GM19372 (cell line): ENCODE data around the gene C11orf68.

Experiments used
- ATAC-seq: cut with Tn5 transposase; IDR thresholded peaks from one replicate; pipeline ENCODE4 v1.9.1; 2021; ENCODE audit warnings: mild to moderate bottlenecking, low read depth, moderate library complexity; ENCODE audit not compliant: unreplicated experiment

Gene C11orf68

DNA sequence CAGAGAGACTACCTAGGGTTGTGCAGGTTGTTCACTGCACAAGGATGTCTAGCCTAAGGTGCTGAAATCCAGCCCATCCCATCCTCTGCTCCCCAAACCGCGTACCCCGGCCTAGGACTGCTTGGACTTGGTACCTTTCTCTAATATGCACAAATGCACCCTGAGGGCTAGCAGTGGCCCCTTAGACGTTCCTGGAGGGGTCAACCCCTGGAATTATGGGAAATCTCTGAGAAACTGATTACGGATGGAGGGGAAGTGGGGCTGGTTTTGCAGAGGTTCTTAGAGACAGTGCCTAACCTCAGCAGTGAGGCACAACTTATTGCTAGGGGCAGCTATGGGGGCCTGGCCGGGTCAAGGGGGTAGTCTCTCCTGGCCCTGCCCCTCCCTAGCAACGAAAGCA lies 2.5 kb downstream of the C11orf68 start:
- no peak for ATAC-seq

DNA sequence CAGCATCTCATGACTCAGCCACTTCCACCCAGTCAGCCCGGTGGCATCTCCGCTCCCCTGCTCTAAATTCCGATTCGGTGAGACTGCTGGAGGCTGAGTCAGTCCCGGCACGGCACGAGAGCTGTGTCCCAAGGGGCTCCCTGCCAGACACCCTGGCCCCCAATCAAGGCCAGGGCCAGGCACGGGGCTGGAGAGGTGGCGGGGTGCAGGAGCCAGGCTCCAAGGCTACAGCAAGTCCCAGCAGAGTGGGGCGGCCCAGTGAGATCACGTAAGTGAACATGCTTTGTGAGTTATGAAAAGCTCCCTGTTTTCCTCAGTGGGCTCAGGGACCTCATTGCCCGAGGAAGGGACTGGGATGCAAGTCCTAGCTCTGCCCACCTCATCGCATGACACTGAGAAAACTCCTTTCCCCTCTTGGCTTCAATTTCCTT lies 3.0 kb downstream of the C11orf68 start:
- no peak for ATAC-seq

DNA sequence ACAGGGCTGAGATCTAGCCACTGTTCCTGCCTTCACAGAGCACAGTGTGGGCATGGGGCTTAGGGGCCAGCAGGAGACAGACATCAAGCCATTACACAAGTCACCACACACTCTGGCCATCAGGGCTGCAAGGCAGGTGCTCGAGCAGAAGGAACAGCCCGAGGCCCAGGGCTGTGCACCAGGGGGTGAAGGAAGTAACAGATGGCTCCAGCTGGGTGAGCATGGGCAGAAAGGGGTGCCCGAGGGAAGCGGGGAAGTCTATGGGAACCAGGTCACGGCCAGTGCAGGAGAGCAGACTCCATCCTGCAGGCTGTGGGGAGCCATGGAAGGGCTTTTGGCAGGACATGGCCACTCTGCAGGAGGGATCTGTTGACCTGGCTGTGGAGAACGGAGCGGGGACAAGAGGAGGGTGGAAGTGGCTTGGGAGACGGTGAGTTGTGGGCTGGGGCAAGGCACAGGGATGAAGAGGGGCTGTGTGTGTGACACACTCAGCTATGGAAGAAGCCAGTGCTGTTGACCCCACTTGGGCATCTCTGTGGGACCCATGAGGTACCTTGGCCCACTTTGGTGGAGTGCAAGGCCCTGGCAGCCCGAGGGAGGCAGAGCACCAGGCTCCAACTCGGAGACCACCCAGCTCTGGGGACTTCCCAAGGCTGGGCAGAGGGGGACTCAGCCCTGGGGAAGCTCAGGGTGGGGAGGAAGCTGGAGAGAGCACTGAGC lies 3.6 kb downstream of the C11orf68 start:
- no peak for ATAC-seq

DNA sequence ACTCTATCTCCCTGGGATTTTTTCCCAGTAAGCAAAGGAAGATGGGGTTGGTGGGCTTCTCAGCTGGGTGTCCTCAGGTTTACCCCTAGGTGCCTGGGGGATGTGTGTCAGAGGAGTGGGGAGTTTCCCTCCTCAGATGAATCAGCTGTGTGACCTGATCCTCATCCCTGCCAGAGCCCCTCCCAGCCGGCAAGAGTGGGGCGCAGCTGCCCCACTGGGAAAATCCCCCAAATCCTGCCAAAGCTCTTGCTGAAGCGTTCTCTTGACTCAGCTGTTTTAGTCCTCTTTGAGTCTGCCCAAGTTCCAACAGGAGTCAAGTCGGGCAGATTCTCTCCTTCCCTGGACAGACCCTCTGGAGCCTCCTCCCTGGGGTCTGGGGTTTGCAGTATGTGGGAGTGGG lies 6.0 kb downstream of the C11orf68 start:
- ATAC-seq = no peak

DNA sequence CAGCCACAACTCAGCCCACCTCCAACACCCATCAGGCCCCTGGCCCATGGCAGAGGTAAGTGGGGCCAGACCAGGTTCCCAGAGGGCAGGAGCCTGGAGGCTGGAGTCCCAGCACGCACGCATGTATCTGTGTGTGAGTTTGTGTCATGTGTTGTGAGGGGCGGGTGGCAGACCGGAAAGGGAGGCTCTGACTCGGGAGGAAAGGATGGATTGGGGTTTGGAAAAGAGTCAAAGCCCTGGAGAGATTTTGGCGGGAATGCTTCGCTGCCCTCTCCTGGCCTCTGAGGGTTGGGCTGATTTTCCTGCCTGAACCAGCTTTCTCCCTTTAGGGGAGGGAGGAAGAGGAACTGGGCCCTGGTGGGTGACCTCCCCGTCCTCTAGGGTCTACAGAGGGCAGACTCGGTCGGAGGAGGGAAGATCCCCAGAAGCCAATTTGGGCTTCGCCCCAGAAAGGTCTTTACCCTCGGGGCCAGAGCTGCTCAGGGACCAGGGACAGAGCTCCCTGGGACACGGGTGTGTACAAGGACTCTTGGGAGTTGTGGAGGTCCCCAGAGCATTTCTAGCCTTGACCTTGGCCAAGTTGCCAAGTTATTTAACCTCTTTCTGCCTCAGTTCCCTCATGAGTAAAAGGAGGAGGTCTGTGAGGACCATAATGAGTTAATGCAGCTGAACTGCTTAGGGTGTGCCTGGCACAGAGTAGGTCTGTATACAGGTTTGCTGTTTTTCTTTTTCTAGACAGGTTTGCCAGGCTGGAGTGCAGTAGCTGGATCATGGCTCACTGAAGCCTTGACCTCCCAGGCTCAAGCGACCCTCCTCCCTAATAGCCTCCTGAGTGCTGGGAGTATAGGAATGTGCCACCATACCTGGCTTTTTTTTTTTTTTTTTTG lies 6.9 kb downstream of the C11orf68 start:
- ATAC-seq = no peak

DNA sequence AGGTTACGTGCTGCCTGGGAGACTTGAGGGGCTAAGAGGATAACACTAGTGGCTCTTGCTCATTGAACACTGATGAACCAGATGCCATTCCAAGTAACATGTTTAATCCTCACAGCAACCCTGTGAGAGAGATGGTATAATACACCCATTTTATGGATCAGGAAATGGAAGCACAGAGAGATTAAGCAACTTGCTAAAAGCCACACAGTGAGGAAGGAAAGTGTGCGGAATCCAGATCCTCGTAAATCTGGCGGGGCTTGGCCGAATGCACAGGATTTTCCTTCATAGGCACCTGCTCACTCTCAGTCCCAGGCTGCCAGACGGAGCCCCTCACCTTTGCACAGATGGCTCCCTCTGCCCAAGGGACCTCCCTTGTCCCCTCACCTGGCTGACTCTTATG lies 11.0 kb downstream of the C11orf68 start:
- ATAC-seq = no peak

DNA sequence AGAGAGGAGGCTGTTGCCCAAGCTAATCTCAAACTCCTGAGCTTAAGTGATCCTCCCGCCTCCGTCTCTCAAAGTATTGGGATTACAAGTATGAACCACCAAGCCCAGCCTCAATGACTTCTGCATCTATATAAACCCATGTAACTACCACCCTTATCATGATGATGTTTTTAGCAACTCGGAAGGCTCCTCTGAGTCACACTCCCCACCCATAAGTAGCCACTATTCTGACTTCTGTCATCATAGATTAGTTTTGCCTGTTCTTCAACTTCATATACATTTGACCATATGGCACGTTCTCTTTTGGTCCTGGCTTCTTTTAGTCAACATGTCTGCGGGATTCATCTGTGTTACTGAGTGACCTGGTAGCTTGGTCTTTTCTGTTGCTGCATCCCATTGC lies 12.3 kb downstream of the C11orf68 start:
- ATAC-seq = no peak

DNA sequence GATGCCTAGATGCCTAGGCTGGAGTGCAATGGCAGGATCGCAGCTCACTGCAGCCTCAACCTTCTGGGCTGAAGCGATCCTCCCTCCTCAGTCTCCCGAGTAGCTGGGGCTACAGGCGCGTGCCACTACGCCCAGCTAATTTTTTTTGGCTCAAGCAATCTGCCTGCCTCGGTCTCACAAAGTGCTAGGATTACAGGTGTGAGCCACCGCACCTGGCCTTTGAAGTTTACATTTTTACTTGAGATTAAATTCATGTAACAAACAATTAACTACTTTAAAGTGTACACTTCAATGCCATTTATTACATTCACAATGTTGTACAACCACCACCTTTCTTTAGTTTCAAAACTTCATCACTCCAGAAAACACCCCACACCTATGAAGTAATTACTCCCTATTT lies 15.1 kb downstream of the C11orf68 start:
- ATAC-seq = no peak

DNA sequence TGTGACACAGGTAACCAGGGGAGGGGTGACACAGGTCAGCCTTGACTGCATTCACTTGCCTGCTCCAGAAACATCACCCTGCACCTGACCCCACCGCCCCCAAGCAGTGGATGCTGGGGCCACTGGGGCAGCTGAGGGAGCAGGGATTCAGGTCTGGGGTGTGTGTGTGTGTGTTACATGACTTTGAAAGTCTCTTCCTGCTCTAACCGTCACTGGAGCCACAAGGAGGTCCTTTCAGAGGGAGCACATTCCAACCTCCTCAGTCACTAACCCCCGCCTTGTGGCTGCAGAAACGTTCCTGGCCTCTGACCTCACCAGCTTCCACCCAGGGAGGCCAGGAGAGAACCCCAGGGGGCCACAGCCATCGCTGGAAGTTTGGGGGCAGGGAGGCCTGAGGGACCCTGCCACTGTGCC lies 15.8 kb downstream of the C11orf68 start:
- no peak for ATAC-seq

DNA sequence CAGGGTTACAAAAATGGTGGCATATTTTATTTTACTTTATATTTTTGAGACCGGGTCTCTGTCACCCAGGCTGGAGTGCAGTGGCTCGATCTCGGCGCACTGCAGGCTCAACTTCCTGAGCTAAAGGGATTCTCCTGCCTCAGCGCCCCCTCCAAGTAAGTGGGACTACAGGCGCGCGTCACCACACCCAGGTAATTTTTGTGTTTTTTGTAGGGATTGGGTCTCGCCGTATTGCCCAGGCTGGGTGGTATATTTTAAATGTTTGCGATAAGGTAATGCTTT lies 18.0 kb downstream of the C11orf68 start:
- ATAC-seq = no peak

DNA sequence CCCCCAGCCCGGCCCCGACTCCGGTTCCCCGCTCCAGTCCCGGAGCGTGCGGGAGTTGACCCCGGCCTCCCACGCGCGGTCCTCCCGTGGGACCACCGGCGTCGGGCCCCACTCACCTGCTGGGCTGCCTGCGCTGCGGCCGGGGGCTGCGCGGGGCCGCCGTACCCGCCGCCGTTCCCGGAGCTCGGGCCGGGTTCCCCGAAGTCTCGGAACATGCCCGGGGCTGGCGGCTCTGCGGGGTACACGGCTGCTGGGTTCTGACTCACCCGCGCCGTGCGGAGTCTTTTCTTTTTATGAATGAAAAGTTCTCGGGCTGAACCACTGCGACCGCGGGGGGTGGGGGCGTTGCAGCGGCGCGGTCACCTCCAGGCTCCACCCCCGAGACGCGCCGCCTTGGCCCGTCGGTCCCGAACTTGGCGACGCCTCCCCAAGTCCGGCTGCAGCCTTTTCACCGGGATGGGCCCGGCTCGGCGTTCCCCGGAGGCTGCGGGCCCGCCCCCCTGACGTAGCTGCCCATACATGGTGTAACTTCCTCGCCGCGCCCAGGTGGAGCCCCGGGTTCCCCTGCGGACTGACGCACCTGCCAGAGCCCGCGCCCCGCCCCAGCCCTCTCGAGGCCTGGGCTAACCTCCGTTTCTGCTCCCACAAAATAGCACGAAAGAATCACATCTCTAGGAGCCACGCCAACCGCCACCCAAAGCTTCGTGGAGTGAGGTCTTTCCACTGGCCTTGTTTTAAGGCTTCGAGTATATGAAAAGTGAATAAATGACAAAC lies 18.6 kb downstream of the C11orf68 start, which contains the start of gene FOSL1:
Gene FOSL1 (minus strand): TSS at position 264 of the 774 bp plus-strand sequence. CDS start 49 bp downstream, at position 215.
- peak; percentile 74 for ATAC-seq

DNA sequence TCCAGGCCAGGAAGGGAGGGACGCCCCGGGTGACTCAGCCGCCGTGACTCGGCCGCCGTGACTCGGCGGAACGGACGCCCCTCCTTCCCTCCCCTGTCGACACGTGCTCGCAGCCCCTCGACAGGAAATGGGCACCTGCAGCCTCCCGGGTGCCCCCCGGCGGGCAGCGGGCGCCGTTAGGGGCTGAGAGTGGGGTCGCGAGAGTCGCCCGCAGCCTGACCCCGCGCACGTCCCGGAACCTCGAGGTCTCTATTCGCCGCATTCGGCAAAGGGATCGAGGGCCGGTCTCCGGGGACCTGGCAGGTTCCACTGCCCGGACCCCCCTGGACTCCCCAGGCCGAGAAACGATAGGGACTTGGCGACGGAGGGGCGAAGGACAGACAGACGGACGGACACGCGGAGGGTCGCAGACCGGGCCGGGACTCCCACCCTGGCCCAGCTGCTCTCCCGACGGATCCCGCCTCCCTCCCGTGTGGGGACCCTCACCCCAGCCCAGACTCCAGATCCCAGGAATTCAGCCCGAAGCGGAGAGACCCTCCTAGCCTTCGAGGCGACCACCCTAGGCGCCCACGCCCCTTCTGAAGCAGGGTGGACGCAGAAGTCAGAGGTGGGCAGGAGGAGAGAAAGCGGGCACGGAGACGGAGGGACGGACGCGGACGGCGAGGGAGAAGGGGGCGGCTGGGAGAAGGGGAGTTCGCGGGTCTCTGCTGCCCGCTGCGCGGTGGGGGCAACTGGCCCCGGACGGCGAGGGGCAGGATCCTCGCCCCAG lies 19.3 kb downstream of the C11orf68 start:
- no peak for ATAC-seq

DNA sequence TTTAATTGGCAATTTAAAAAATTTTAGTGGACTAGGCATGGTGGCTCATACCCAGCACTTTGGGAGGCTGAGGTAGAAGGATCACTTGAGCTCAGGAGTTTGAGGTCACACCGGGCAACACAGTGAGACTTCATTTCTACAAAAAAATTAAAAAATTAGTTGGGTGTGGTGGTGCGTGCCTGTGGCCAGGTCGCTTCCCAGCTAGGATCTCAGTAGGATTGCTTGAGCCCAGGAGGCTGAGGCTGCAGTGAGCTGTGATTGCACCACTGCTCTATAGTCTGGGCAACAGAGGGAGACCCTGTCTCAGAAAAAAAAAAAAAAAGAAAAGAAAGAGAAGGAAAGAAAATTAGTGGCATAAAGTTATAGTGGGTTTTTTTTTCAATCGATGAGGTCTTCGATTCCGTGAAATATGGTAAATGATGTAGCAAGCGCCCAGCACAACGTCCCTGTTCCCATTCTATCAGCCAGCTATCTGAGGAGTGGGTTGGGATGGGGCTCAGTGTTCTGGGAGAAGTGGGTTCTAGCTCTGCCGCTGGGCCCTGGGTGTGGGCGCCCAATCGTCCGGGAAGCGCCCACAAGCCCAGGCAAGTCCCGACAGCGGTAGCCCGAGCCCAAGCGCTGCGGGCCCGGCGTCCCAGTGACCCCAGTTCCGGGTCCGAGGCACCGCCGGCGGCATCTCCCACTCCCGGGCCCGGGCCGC lies 20.1 kb downstream of the C11orf68 start:
- ATAC-seq = no peak

DNA sequence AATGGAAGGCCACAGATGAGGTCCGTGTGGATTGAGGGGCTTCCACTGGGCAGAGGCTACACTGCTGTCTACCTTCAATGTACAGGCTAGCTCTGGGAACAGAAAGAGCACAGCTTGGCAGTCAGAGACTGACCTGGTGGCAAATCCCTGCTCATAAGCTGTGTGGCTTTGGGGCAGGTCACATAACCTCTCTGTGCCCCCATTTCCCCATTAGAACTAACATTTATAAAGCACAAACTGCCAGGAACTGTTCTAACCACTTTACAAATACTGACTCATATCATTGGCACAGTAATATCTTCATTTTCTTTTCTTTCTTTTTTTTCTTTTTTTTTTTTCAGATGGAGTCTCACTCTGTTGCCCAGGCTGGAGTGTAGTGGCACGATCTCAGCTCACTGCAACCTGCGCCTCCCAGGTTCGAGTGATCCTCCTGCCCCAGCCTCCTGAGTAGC lies 21.8 kb downstream of the C11orf68 start:
- no peak for ATAC-seq

DNA sequence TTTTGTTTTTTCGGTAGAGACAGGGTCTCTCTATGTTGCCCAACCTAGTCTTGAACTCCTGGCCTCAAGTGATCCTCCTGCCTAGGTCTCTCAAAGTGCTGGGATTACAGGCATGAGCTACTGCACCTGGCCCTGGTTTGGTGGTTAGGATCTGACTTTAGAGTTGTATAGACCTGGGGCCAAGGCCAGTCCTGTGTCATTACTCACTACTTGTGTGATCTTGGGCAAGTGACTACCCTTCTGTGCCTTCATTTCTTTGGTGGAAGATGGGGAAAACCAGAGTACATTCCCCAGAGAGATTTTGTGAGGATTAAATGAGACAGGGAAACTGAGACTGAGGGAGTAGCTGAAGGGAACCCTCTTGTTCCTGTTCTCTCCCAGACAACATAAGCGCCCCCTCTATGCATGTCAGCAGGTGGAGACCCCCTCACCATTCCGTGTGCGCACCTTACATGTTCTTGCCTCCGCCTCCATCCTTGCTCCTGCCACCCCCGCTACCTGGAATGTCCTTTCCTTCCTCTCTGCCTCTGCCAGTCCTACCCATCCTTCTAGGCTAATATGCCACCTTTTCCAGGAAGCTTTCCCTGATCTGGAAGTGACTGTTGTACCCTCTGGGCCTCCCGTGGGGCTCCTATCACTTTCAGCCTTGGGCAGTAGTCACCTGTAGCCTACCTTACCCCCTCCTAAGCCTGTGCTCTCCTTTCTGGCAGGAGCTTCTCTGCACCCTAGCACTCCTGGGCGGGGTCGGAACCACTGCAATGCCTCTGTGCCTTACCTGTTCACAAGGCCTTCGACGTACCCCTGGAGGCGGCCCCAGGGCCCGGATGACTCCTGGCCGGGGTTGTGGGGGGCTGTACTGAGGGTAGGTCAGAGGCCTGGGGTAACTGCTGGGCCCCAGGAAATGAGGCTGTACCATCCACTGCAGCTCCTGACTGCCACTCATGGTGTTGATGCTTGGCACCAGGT lies 22.5 kb downstream of the C11orf68 start:
- ATAC-seq = no peak

DNA sequence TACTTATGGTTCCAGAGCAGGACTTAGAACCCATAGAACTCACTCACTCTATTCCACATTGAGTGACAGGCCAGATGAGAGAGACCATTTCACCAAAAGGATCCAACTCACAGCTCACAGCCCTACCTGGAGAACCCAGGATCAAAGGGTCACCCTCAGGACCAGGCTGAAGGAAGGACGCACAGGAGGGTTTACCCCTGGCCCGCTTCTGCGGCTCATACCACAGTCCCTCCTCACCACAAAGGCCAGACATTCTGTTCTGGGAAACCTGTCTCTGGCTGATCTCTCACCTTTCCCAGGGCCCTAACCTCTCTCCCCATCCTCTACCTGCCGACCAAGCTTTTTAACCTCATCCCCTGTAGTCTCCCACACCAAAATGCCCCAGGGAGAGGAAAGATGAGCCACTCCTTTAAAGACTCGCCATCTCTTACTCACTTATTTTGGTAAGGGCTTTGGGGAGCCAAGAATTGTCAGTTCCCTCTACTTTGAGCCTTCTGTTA lies 23.3 kb downstream of the C11orf68 start:
- no peak for ATAC-seq

DNA sequence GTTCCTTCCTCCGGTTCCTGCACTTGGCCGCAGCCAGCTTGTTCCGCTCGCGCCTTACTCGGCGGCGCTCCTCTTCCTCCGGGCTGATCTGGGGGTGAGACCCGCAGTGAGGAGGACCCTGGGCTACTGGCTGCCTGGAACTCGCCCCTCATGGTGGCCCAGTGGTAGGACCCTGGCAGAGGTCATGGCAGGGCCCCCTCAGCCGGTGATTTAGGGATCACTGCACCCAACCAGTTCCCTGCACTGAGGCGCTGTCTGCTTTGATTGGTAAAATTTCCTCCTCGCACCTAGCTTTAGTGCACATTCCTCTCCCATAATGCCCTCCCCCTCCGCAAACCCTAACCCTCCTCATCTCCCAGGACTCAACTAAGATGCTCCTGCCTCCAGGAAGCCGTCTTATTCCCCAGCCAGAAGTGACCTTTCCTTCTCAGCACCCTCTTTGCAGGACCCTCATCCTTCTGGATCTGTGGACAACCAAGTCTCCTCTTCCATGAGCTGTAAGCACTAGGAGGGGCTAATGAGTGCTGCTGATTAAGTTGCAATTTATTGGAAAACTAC lies 24.7 kb downstream of the C11orf68 start:
- ATAC-seq = no peak

DNA sequence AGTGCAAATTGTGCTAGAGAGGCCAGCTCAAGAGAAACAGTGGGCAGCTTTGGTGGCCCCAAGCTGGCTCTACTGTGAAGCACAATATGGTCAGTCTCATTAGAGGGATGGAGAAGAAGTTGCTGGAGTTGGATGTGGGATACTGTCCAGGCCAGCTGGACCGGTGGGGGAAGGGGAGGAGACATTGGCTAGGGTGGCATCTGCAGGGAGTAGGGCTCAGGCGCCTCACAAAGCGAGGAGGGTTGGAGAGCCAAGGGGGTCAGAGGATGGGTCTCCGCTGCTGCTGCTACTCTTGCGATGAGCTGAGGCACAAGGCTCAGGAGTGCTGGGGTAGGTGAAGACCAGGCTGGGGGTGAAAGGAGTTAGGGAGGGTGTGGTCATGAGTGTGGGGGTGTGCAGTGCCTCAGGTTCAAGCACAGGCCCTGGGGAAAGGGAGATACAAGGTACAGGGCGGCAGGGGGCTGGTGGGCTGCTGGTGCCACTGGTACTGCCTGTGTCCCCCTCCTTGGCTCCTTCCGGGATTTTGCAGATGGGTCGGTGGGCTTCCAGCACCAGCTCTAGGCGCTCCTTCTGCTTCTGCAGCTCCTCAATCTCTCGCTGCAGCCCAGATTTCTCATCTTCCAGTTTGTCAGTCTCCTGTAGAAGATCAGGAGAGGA lies 26.1 kb downstream of the C11orf68 start:
- ATAC-seq = no peak
